ENCODE results near the gene IL31.

GRCh38 chr12:122123051-122123760 is 50.8 kb downstream of the IL31 start:
- TF ChIP-seq GATA3 (IDR thresholded peaks at IDR 0.05; ENCODE audit: low read depth, low read length): no peak
- TF ChIP-seq GATA2 (IDR thresholded peaks at IDR 0.05; ENCODE audit: low read depth, low read length): no peak
